ENCODE measurements around the gene MARCHF3. TPM values are rescaled to one million over a fixed set of nuclear protein-coding genes. Genes with fewer than 3 reads are reported as not detected.
"Not testable (repeated sequence)": the region's sequence is repeated elsewhere in the genome, so short reads cannot be mapped to it uniquely, and the experiment has no call there.

Gene MARCHF3
- total RNA-seq, 1 donor from 2014 or later, result 25.9 TPM

- DNase-seq (ENCODE audit: extremely low read depth, low read depth, low spot score), result no peak
Observed at GRCh38 chr5:126924331-126925033, 105.9 kb downstream of the MARCHF3 start.

- no peak for DNase-seq (ENCODE audit: extremely low read depth, low read depth, low spot score)
Observed at GRCh38 chr5:126921241-126922091, 108.9 kb downstream of the MARCHF3 start.

GRCh38 chr5:126920291-126920690 is 110.1 kb downstream of the MARCHF3 start:
- DNase-seq (ENCODE audit: extremely low read depth, low read depth, low spot score), result no peak

GRCh38 chr5:126919566-126919965 is 110.8 kb downstream of the MARCHF3 start:
- peak; percentile 74 for DNase-seq (ENCODE audit: extremely low read depth, low read depth, low spot score)

GRCh38 chr5:126918615-126918957 is 111.8 kb downstream of the MARCHF3 start:
- DNase-seq (ENCODE audit: extremely low read depth, low read depth, low spot score), result no peak

- DNase-seq (ENCODE audit: extremely low read depth, low read depth, low spot score), result no peak
Observed at GRCh38 chr5:126917918-126918614, 112.3 kb downstream of the MARCHF3 start.

GRCh38 chr5:126915496-126915895 is 114.9 kb downstream of the MARCHF3 start:
- DNase-seq (ENCODE audit: extremely low read depth, low read depth, low spot score), result no peak

GRCh38 chr5:126914801-126915436 is 115.4 kb downstream of the MARCHF3 start:
- DNase-seq (ENCODE audit: extremely low read depth, low read depth, low spot score), result no peak

- no peak for DNase-seq (ENCODE audit: extremely low read depth, low read depth, low spot score)
Observed at GRCh38 chr5:126912616-126913200, 117.7 kb downstream of the MARCHF3 start.

- no peak for DNase-seq (ENCODE audit: extremely low read depth, low read depth, low spot score)
Observed at GRCh38 chr5:126911986-126912385, 118.4 kb downstream of the MARCHF3 start.

GRCh38 chr5:126909856-126910255 is 120.5 kb downstream of the MARCHF3 start:
- DNase-seq (ENCODE audit: extremely low read depth, low read depth, low spot score), result peak; percentile 50

- not testable (repeated sequence) for DNase-seq (ENCODE audit: extremely low read depth, low read depth, low spot score)
Observed at GRCh38 chr5:126904407-126904806, 126.0 kb downstream of the MARCHF3 start.

- no peak for DNase-seq (ENCODE audit: extremely low read depth, low read depth, low spot score)
Observed at GRCh38 chr5:126900796-126901195, 129.6 kb downstream of the MARCHF3 start.

GRCh38 chr5:126899476-126899875 is 130.9 kb downstream of the MARCHF3 start:
- DNase-seq (ENCODE audit: extremely low read depth, low read depth, low spot score), result no peak

GRCh38 chr5:126897851-126898630 is 132.3 kb downstream of the MARCHF3 start:
- DNase-seq (ENCODE audit: extremely low read depth, low read depth, low spot score), result no peak

- DNase-seq (ENCODE audit: extremely low read depth, low read depth, low spot score), result no peak
Observed at GRCh38 chr5:126896170-126896702, 134.1 kb downstream of the MARCHF3 start.

- DNase-seq (ENCODE audit: extremely low read depth, low read depth, low spot score), result not testable (repeated sequence)
Observed at GRCh38 chr5:126895712-126896111, 134.6 kb downstream of the MARCHF3 start.

GRCh38 chr5:126890414-126890813 is 139.9 kb downstream of the MARCHF3 start:
- DNase-seq (ENCODE audit: extremely low read depth, low read depth, low spot score), result not testable (repeated sequence)

GRCh38 chr5:126888175-126888574 is 142.2 kb downstream of the MARCHF3 start:
- DNase-seq (ENCODE audit: extremely low read depth, low read depth, low spot score), result no peak

Measured in glomerular endothelial cell (primary cell).